ENCODE data around the gene MRPL14.

Gene MRPL14

GRCh38 chr6:44135173-44135758 lies 8.0 kb upstream of the MRPL14 start:
- Histone ChIP-seq H3K9ac (ENCODE audit: low read depth, low read length) (no peak overlapping the region), H3K27ac (ENCODE audit: low read depth, low read length) (no peak overlapping the region), H3K4me1 (ENCODE audit: control insufficient read depth, insufficient read depth, low read length) (peaks cover 19% of the 10 kb centered on the region; the same call in 1 of the 2 replicates), H3K9me3 (ENCODE audit: control insufficient read depth, insufficient read depth, low read length) (no peaks in the 10 kb centered on the region), H3K27me3 (ENCODE audit: control insufficient read depth, insufficient read depth, low read length) (no peaks in the 10 kb centered on the region), H3K4me3 (ENCODE audit: low read depth, low read length) (no peak overlapping the region), H3K36me3 (ENCODE audit: control insufficient read depth, insufficient read depth, low read length) (peaks cover 25% of the 10 kb centered on the region)

GRCh38 chr6:44133981-44134711 lies 6.9 kb upstream of the MRPL14 start:
- no peak overlapping the region for H3K9ac ChIP-seq (ENCODE audit: low read depth, low read length)
- H3K36me3 ChIP-seq (ENCODE audit: control insufficient read depth, insufficient read depth, low read length) = peaks cover 15% of the 10 kb centered on the region
- H3K4me1 ChIP-seq (ENCODE audit: control insufficient read depth, insufficient read depth, low read length) = peaks cover 19% of the 10 kb centered on the region; the same call in 1 of the 2 replicates
- no peak overlapping the region for H3K27ac ChIP-seq (ENCODE audit: low read depth, low read length)
- no peaks in the 10 kb centered on the region for H3K9me3 ChIP-seq (ENCODE audit: control insufficient read depth, insufficient read depth, low read length)
- no peaks in the 10 kb centered on the region for H3K27me3 ChIP-seq (ENCODE audit: control insufficient read depth, insufficient read depth, low read length)
- no peak overlapping the region for H3K4me3 ChIP-seq (ENCODE audit: low read depth, low read length)

DNA sequence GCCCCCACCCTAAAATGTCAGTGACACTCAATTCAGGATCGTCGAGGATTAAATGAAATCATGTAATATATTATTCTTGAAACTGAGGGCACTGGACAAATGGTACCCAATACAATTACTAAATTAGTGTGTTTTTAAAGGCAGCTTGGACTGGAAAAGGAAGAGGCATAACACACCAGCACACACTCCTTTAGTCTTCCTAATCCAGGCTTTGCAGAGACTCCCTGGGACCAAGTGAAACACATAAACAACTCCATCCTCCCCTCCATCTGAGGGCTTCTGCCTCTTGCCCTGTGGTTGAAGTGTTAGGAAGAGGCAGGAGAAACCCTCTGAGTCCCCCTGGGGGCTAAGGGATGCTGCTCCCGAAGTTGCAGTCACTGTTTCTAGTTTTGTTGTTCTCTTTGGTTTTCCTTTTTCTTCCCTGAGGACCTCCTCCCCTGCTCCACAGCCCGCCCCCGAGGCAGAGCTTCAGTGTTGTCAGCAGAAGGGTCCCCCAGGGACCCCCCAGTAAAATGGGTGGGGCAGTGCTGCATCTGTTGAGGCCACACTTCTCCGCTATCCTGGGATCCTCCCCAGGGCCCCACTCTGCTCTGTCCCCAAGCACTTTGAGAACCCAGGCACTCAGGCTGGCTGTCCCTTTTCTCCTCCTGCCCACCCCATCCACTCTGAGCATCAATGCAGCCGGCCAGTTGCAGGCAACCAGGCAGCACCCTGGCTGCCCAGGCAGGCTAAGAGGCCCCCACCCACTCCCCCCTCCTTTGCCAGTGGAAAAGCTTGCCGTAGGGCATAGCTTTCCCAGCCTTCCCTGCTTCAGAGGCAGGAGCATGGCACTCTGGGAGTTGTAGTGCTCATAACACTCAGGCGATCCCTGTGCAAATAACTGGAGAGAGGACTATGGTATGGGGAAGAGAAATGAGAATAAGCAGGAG lies 6.0 kb upstream of the MRPL14 start:
- peaks cover 21% of the 10 kb centered on the region; the same call in 1 of the 2 replicates for H3K4me1 ChIP-seq (ENCODE audit: control insufficient read depth, insufficient read depth, low read length)
- H3K9me3 ChIP-seq (ENCODE audit: control insufficient read depth, insufficient read depth, low read length) = no peaks in the 10 kb centered on the region
- no peaks in the 10 kb centered on the region for H3K27me3 ChIP-seq (ENCODE audit: control insufficient read depth, insufficient read depth, low read length)
- peak overlapping the region; percentile 60 for H3K27ac ChIP-seq (ENCODE audit: low read depth, low read length)
- 0 out of 2 replicates have a peak overlapping the region, but pooled peaks have one; percentile 27 for H3K4me3 ChIP-seq (ENCODE audit: low read depth, low read length)
- peaks cover 15% of the 10 kb centered on the region for H3K36me3 ChIP-seq (ENCODE audit: control insufficient read depth, insufficient read depth, low read length)
- no peak overlapping the region for H3K9ac ChIP-seq (ENCODE audit: low read depth, low read length)

GRCh38 chr6:44132476-44132875 lies 5.2 kb upstream of the MRPL14 start:
- Histone ChIP-seq H3K9me3 (ENCODE audit: control insufficient read depth, insufficient read depth, low read length) (no peaks in the 10 kb centered on the region), H3K4me3 (ENCODE audit: low read depth, low read length) (no peak overlapping the region), H3K9ac (ENCODE audit: low read depth, low read length) (no peak overlapping the region), H3K27ac (ENCODE audit: low read depth, low read length) (no peak overlapping the region), H3K27me3 (ENCODE audit: control insufficient read depth, insufficient read depth, low read length) (no peaks in the 10 kb centered on the region), H3K36me3 (ENCODE audit: control insufficient read depth, insufficient read depth, low read length) (peaks cover 14% of the 10 kb centered on the region), H3K4me1 (ENCODE audit: control insufficient read depth, insufficient read depth, low read length) (peaks cover 19% of the 10 kb centered on the region; the same call in 1 of the 2 replicates)

DNA sequence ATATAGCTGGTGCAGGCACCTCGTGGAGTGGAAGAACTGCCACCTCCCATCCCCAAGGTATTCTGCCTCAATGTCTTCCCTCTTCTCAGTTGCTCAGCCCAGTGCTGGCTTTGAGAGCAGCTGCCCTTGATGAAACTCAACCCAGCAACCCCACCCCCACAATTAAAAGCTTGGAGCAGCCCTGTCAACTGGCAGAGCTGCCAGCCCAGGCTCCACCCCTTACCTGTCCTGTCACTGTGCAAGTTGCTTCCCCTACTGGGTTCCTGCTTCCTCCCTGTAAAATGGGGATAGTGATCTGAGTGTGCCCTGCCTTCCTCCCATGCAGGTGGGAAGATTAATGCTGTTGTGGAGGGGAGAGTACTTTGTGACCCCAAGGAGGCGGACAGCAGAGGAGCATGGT lies 4.6 kb upstream of the MRPL14 start:
- H3K9ac ChIP-seq (ENCODE audit: low read depth, low read length) = no peak overlapping the region
- no peaks in the 10 kb centered on the region for H3K9me3 ChIP-seq (ENCODE audit: control insufficient read depth, insufficient read depth, low read length)
- H3K27ac ChIP-seq (ENCODE audit: low read depth, low read length) = no peak overlapping the region
- H3K4me3 ChIP-seq (ENCODE audit: low read depth, low read length) = no peak overlapping the region
- peaks cover 19% of the 10 kb centered on the region; the same call in 1 of the 2 replicates for H3K4me1 ChIP-seq (ENCODE audit: control insufficient read depth, insufficient read depth, low read length)
- no peaks in the 10 kb centered on the region for H3K27me3 ChIP-seq (ENCODE audit: control insufficient read depth, insufficient read depth, low read length)
- H3K36me3 ChIP-seq (ENCODE audit: control insufficient read depth, insufficient read depth, low read length) = peaks cover 9% of the 10 kb centered on the region

DNA sequence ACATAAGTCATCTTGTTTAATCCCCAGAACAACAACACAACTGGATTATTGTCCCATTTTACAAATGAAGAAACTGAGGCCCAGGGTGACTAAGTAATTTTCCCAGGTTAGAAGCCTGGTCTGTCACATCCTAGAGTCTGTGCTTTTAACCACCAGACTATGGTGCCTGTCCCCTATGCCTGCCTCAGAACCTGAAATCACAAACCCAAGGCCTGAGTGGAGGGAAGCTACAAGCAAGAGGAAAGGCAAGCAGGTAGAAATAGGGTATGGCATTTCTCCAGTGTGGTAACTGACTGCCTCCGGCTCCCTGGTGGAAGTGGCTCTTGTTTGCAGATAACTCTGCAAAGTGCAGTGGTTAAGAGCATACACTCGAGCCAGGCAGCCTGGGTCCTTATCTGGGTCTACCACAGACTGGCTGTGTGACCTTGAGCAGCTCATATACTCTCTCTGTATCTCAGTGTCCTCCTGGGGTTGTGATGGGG lies 2.6 kb upstream of the MRPL14 start:
- H3K4me3 ChIP-seq (ENCODE audit: low read depth, low read length) = no peak overlapping the region
- peaks cover 27% of the 10 kb centered on the region for H3K4me1 ChIP-seq (ENCODE audit: control insufficient read depth, insufficient read depth, low read length)
- H3K9me3 ChIP-seq (ENCODE audit: control insufficient read depth, insufficient read depth, low read length) = no peaks in the 10 kb centered on the region
- no peak overlapping the region for H3K27ac ChIP-seq (ENCODE audit: low read depth, low read length)
- H3K9ac ChIP-seq (ENCODE audit: low read depth, low read length) = no peak overlapping the region
- H3K36me3 ChIP-seq (ENCODE audit: control insufficient read depth, insufficient read depth, low read length) = peaks cover 5% of the 10 kb centered on the region
- H3K27me3 ChIP-seq (ENCODE audit: control insufficient read depth, insufficient read depth, low read length) = no peaks in the 10 kb centered on the region

DNA sequence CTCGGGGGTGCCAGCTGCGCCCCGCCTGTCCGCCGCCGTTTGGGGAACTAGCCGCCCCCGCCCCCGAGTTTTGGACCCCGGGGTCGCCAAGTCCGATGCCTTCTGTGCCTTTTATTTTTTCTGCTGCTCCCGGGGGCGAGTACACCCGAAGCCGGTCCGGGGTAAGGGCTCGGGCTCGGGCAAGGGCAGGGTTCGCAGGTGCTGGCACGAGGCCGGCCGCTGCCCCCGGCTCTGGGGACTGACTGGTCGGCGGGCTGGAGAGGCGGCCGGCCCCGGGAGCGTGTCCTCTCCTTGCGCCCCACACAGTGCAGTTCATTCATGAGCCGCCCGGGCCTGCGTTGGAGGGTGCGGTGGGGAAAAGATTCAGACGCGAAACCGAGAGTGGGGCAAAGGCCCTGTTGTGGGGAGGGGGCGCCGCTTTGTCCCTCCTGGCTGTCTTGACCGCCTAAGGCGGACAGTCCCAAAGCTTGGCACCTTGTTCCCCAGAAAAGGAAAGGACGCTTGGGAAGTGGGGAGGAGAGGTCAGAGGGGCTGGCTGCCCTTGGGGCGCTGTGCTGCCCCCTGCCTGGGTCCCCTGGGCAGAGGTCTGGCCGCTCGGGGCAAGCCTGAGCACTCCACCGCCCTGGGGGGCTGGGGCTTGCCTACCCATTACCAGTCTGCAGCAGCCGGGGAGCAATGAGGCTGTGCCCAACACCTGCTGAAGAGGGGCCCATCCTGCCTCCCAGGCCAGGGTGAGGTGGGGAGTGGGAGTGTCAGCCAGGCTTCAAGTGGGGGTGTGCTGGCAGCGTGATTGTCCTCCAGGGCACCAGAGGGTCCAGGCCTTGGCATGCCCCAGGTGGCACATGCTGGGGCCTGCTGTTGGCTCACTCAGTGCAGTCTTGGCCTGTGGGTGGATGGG lies 1.0 kb upstream of the MRPL14 start:
- Histone ChIP-seq H3K27me3 (ENCODE audit: control insufficient read depth, insufficient read depth, low read length) (no peaks in the 10 kb centered on the region), H3K4me3 (ENCODE audit: low read depth, low read length) (peak overlapping the region; percentile 87), H3K9ac (ENCODE audit: low read depth, low read length) (peak overlapping the region; percentile 8; the same call in 1 of the 2 replicates), H3K9me3 (ENCODE audit: control insufficient read depth, insufficient read depth, low read length) (no peaks in the 10 kb centered on the region), H3K36me3 (ENCODE audit: control insufficient read depth, insufficient read depth, low read length) (no peaks in the 10 kb centered on the region), H3K27ac (ENCODE audit: low read depth, low read length) (no peak overlapping the region), H3K4me1 (ENCODE audit: control insufficient read depth, insufficient read depth, low read length) (peaks cover 22% of the 10 kb centered on the region)

GRCh38 chr6:44126320-44127149 lies 717 bp downstream of the MRPL14 start:
- H3K4me1 ChIP-seq (ENCODE audit: control insufficient read depth, insufficient read depth, low read length) = peaks cover 22% of the 10 kb centered on the region
- H3K9me3 ChIP-seq (ENCODE audit: control insufficient read depth, insufficient read depth, low read length) = no peaks in the 10 kb centered on the region
- H3K27ac ChIP-seq (ENCODE audit: low read depth, low read length) = peak overlapping the region; percentile 87
- H3K9ac ChIP-seq (ENCODE audit: low read depth, low read length) = peak overlapping the region; percentile 68
- H3K27me3 ChIP-seq (ENCODE audit: control insufficient read depth, insufficient read depth, low read length) = no peaks in the 10 kb centered on the region
- H3K36me3 ChIP-seq (ENCODE audit: control insufficient read depth, insufficient read depth, low read length) = no peaks in the 10 kb centered on the region
- H3K4me3 ChIP-seq (ENCODE audit: low read depth, low read length) = peak overlapping the region; percentile 85

- H3K36me3 ChIP-seq (ENCODE audit: control insufficient read depth, insufficient read depth, low read length) = no peaks in the 10 kb centered on the region
- H3K9me3 ChIP-seq (ENCODE audit: control insufficient read depth, insufficient read depth, low read length) = no peaks in the 10 kb centered on the region
- no peaks in the 10 kb centered on the region for H3K27me3 ChIP-seq (ENCODE audit: control insufficient read depth, insufficient read depth, low read length)
- no peak overlapping the region for H3K9ac ChIP-seq (ENCODE audit: low read depth, low read length)
- H3K4me1 ChIP-seq (ENCODE audit: control insufficient read depth, insufficient read depth, low read length) = peaks cover 28% of the 10 kb centered on the region
- H3K4me3 ChIP-seq (ENCODE audit: low read depth, low read length) = no peak overlapping the region
- H3K27ac ChIP-seq (ENCODE audit: low read depth, low read length) = no peak overlapping the region
These were observed 3.7 kb downstream of the MRPL14 start for GRCh38 chr6:44123544-44123943.
